A549 (cell line): Measurements from ENCODE around the gene CTIF.

Source experiments
- CTCF ChIP-seq: fragments of >200 bp; sonication (Bioruptor Twin); formaldehyde crosslinking; IDR thresholded peaks from 3 replicates; pipeline ENCODE4 v1.5.1; 2016
- E2F6 ChIP-seq: IDR thresholded peaks from 2 replicates; pipeline ENCODE4 v1.6.1; 2012; ENCODE audit warnings: low read depth, borderline replicate concordance
- ELK1 ChIP-seq: fragments of 150-350 bp; IDR thresholded peaks from 2 replicates; pipeline ENCODE4 v1.6.1; 2014; ENCODE audit warnings: low read depth, mild to moderate bottlenecking, low read length
- EP300 ChIP-seq, 2 experiments: fragments of >200 bp; sonication (Bioruptor Twin); formaldehyde crosslinking; IDR thresholded peaks; 2 replicates in 1 of 2; 3 replicates in 1 of 2; pipeline ENCODE4 v1.6.1; 2016 to 2017
- HOXB5 ChIP-seq: fragments of 250-450 bp; sonication (Bioruptor Pico); IDR thresholded peaks from 2 replicates; pipeline ENCODE4 v1.5.0; 2020; ENCODE audit warnings: mild to moderate bottlenecking, moderate library complexity
- JUN ChIP-seq, 2 experiments: fragments of >200 bp; sonication (Bioruptor Twin); formaldehyde crosslinking; IDR thresholded peaks; 2 replicates in 1 of 2; 3 replicates in 1 of 2; pipeline ENCODE4 v1.6.1; 2016 to 2017
- MAX ChIP-seq: IDR thresholded peaks from 2 replicates; pipeline ENCODE4 v1.6.1; 2012
- MAZ ChIP-seq: fragments of 150-350 bp; IDR thresholded peaks from 2 replicates; pipeline ENCODE4 v1.6.1; 2014; ENCODE audit warnings: antibody characterized with exemption, low read depth, low read length, borderline replicate concordance
- MYC ChIP-seq: IDR thresholded peaks from 2 replicates; pipeline ENCODE4 v1.6.1; 2012; ENCODE audit warnings: mild to moderate bottlenecking, inconsistent platforms, low read length, improper control_type of control experiment, borderline replicate concordance
- PHF8 ChIP-seq: fragments of 200-600 bp; sonication (generic); IDR thresholded peaks from 2 replicates; pipeline ENCODE4 v1.6.1; 2016; ENCODE audit warnings: low read depth, mild to moderate bottlenecking, antibody characterized with exemption, moderate library complexity, borderline replicate concordance
- POLR2A ChIP-seq: IDR thresholded peaks from 2 replicates; pipeline ENCODE4 v1.6.1; 2012; ENCODE audit warnings: mild to moderate bottlenecking, low read length
- RCOR1 ChIP-seq: fragments of 150-350 bp; IDR thresholded peaks from 2 replicates; pipeline ENCODE4 v1.6.1; 2014; ENCODE audit warnings: antibody characterized with exemption, low read length, low read depth
- REST ChIP-seq: fragments of 200-600 bp; sonication (generic); IDR thresholded peaks from 2 replicates; pipeline ENCODE4 v1.6.1; 2016; ENCODE audit warnings: antibody characterized with exemption, mild to moderate bottlenecking, moderate library complexity
- RNF2 ChIP-seq: fragments of 200-600 bp; sonication (generic); IDR thresholded peaks from 2 replicates; pipeline ENCODE4 v1.6.1; 2016; ENCODE audit warnings: low read depth, mild to moderate bottlenecking, antibody characterized with exemption, moderate library complexity, borderline replicate concordance

- TF ChIP-seq PHF8 (no peak), RCOR1 (no peak), CTCF (no peak), POLR2A (no peak), JUN (IDR thresholded peaks at IDR 0.05) (no peak), ELK1 (no peak), REST (no peak), HOXB5 (CRISPR knock-in tag) (no peak), MAX (no peak), E2F6 (no peak), EP300 (IDR thresholded peaks at IDR 0.05) (no peak), RNF2 (no peak), MYC (no peak), MAZ (no peak)
Measured at GRCh38 chr18:48791636-48792105, 252.8 kb downstream of the CTIF start.
